Stimulated activated CD4-positive, alpha-beta T cell treated with anti-CD3 and anti-CD28 coated beads, TNF-alpha, amount 100 ng/mL, for 1 hour (primary cell): Measurements from ENCODE around the gene ESYT2.

ENCODE experiments used
- DNase-seq, 3 donors: peaks; one replicate each; pipeline ENCODE4 v3.0.0-alpha.2; 2020; ENCODE audit warnings: low read depth in 3 of 3, low spot score in 1 of 3

Gene ESYT2

DNA sequence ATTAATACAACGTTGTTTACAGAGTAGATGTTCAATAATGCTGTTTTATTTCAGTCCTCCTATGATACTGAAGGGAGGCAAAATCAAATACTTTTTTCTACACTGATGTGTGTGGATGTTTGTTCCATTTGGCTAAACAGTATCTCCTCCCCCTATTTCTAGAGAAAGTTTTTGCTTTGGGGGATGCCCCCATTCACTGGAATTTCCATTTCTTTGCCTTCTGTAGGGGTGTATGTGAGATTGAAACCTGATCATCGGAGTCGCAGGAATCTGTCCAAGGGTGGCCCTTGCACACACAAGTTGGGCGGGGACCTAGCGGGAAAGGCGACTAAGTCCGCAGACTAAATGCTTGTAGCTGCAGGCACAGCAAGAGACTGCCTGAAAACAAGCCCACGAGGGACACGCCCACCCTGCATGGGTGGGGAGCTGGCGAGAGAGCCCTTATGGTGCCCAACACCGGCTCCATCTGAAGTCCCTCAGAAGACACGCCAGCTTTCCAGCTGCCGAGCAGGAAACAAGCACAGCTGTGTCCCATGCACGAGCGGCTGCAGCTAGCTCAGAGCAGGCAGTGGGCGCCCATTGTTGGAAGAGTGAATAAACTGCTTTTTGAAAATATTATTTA is 58.0 kb downstream of the ESYT2 start:
- DNase-seq = no peak

DNA sequence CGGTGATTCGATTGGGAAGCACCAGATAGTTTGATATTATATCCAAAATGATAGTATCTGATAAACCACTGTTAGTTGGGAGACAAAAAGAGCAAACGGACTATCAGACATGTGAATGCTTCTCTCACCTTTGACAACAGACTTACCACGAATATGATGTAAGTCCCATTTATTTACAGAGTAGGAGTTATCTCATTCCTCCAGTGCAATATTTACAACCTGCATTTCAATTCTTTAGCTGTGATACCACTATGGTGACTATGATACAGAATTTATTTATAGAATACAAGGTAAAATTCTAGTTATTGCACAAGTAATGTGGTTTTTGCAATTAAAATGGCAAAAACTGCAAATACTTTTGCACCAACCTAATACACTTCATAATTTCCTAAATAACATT is 61.6 kb downstream of the ESYT2 start:
- DNase-seq = no peak

DNA sequence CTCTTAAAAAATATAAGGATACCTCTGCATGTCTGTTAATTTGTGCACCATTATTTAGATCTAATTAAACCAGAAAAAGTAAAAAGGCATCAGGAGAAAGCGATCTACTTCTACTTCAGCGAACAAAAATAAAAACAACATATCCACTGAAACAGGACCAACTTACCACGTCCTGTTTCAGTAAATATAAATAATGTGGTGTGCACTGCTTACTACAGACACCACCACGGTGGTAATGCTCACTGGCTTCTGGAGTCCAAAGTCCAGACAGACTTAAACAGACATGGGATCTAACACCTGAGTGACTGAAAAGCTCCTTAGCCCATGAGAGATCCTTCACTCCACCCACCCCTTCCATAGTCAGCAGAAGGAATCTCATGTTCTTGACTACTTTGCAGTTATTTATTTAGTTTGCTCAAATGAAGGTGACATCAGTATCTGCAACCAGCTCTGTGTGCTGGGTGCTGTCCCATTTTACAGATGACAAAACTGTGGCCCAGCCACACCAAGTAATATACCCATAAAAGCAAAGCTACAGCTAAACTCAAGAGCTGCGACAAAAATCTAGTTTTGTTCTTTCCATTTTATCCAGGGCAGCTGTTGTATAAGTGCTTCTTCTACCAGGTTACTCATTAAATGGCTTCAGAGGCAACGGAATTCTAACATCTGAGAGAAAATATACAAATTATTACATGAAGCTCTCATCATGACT is 62.6 kb downstream of the ESYT2 start:
- DNase-seq = no peak

DNA sequence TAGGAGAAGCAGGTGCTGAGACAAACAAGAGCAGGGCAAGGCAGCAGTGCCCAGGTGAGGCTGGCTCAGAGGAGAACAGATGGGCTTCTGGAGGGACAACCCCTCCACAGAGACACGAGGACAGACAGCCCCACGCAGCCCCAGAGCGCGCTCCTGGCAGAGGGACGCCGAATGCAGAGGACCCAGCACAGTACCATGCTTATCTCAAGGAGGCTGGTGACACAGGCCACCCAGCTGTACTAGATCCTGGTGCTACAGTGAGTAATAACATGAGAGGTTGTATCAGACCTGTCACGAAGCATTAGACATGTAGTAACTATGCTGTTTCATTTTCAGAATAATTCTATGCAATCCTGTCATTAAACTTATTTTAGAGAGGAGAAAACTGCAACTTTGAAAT is 64.3 kb downstream of the ESYT2 start:
- no peak for DNase-seq

DNA sequence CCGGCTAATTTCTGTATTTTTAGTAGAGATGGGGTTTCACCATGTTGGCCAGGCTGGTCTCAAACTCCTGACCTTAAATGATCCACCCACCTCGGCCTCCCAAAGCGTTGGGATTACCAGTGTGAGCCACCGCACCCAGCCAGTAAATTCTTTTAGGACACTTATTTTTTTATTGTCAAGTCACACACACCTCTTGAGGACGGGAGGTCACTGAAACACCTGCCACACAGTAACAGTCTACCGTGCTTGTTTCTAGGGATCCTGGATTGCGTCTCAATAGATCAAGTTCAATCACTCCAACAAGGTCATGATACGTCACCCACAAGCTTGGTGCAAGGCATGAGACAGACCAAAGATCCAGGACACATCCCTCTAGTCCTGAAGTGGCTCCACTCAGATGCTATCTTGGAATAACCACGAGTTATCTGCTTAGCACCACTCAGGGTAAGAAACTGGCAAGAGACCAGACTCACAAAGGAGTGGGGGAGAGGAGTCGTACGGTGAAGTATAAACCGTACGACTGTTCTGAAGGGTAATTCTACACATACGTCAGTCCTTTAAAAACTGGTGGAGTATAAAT is 65.8 kb downstream of the ESYT2 start:
- no peak for DNase-seq

DNA sequence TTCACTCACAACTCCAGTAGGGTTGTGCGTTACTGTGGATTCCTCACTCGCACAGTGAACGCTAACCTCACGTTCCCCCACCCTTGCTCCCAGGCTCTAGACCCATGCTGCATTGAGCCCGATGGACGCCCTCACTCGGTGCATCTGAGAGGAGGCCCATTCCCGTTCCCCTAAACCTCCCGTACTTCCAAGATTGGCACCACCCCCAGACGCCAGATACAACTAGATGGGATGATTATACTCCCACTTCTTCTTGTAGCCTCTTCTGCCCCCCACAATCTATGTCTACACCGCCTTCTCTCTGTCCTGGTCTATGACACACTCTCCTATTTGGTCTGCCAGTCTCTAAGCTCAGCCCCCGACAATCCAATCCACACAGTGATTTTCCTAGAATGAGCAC is 67.4 kb downstream of the ESYT2 start:
- DNase-seq = no peak

DNA sequence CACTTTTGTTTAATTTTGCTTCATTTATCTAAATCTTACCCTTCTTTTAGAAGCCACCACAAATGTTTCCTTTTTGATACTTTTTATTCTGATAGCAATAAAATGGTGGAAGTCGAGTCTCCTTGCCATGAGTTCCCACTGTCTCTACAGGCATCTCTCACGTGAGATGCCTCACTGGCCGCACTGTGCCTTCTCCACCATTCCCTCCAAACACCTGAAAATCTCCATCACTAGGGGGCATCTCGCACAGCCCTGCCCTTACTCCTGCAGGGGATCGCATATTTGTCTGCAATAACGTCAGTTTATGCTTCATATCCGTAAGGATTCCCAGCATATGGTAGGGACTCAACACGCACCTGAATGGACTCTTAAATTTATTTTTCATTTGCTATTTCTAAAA is 68.4 kb downstream of the ESYT2 start:
- no peak for DNase-seq

DNA sequence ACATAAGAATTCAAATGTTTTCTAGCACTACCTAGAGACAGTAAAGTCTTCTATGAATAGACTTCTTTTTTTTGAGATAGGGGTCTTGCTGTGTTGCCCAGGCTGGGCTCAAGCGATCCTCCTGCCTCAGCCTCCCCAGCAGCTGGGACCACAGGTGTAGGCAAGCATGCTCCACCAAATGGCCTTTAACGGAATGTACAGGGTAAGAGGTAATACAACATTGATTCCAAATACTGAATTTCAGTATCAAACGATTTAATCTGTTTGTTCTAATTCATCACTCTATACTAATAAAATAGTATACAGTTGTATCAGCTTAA is 68.9 kb downstream of the ESYT2 start:
- no peak for DNase-seq

DNA sequence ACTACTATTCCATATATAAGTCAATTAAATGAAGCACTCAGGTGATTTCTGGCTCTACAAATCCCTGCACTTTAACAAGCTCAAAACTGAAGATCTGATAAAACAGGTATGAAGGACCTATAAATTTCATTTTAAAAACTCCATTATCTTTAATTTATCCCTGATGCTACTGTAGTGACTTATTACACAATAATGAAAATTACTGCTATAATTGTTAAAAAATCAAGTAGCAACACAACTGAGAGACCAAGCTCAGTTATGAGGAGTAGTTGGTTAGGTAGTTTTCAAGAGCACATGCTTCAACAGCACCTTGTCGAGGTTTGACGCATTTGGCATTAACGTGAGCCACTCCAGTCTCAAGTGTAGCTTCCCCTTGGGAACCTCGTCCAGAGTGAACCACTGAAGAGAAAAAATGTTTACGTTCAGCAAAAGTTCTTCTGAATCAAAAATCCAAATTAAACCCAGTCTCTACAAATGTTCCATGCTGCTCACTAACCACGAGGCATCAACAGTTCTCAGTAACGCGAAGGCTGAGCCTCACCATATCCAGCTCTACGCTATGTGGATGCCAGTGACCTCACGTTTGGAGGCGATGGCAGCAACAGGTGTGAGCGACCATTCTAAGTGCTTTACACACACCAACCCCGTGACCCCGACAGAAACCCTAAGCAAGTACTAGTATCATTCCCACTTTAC is 69.4 kb downstream of the ESYT2 start:
- DNase-seq = no peak

DNA sequence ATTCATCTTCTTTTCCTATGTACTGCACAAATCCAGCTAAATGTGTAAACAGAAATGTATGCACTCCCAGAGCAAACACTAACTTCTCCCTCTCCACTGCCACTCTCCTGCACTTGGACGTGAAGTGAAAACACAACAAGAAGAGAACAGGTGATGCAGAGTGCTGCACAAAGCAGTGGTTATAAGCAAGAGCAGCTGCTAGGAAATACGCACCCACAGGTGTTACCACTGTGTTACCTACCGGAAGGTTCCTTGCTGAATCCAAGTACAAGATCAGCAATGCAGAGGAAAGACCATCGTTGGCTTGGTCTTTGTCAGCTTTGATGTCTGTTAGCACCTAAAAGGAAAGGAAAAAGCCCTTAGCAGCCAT is 70.1 kb downstream of the ESYT2 start:
- no peak for DNase-seq

DNA sequence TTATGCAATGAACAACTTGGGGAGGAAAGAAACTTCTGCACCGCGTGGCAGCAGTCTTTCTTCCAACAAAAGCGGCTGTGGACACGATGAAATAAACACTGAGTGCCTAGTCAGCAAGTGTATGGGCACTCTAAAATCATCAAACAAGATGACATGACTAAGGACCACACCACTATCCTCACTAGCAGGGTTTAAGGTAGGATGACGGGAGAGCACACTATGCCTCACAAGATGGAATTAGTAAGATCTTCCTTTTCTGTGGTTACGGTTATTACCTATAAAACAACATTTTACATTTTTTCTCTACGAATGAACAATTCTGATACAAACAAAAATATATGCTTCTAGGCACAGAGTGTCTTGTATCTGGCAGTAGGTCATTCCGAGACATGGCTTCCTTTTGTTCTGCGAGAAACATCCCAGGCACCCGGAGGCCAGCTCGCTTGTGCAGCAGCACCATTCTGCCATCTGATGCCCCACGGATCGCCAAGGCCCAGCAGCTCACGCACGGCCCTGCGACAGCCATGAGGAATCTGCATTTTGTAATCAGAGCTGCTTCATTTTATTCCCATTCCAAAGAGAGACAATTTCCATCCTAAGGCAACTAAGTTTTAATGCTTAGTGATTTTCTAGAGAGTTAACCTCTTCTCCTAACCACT is 70.6 kb downstream of the ESYT2 start:
- DNase-seq = no peak

DNA sequence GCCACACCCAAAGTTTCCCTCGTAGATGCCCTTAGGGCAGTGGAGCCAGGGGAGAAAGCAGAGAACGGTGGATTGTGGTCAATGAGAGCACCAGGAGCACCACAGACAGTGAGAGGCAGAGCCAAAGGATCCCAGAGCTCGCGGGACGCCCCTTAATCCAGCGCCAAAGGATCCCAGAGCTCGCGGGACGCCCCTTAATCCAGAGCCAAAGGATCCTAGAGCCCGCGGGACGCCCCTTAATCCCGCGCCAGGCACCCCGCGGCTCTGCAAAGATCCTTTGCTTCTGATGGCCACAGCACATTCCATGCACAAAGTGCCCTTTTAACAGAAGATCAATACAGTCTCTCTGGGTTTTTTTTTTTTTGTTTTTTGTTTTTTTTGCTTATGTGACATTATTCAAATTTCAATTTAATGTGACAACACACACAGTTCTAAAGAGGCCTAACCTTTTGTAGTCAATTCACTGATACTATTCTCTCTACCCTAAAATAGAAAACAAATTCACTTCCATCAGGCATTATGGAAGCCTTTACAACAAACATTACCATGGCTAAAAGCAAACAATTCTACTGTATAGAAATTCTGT is 71.8 kb downstream of the ESYT2 start:
- DNase-seq = no peak

DNA sequence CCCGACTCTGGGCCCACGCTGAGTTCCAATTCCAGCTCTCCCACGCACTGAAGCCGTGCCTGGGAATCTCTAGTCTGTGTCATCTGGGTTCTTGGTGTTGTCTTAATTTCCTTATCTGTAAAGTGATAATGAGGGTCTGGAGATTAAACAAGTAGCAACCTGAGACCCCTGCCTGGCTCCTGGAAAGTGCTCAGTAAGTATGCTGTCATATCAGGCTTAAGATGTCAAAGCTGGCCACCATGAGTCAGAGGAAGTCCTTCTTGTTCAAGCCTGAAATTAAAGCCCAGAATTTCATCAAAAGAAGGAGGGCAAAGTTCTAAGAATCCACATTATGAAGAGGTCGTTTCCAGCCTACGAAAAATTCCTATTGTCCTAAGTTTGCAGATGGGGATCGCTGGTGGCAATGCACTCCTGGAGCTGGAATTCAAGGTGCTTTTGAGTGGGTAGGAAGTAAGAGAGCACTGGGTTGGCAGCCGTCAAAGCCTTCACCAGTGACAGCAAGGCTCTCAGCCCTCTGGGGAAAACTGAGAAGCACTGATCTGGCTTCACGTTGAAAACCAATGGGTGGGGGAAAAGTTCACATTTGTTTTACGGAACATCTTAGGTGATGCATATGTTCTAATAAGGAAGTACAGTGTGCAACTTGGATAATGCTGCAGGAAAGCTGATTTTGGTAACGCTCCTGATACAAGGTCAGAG is 74.4 kb downstream of the ESYT2 start:
- DNase-seq = no peak

DNA sequence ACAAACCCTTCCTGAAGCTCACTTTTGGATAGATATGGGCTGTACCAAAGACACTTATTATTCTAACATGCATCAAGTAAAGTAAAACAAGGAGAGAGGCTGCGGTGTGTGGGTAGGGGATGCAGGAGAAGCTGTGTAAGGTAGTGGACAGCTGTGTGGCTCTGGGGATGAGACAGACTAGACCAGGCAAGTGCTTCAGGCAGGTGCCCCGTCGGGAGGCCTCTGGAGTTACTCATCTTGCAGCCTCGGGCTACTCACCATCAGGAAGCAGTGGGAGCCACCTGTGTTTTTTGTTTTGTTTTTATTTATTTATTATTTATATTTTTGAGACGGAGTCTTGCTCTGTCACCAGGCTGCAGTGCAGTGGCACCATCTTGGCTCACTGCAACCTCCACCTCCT is 75.4 kb downstream of the ESYT2 start:
- DNase-seq = no peak

DNA sequence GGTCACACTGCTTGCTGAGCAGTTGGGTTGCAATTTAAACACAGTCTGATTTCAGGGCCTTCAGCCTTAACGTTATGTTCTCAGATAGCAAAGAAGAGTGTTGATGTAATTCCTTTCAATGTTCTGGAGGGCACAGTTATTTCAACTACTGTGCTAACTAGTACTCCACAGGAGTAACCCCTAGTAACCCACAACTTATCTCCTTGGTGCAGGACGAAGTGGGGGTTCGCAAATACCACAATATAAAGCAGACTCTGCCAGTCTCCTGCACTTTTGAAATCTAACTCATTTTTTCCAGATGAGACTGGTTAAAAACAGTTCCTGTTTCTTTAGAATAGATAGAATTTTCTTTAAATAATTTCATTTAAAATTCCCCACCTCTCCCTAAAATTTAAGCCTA is 77.6 kb downstream of the ESYT2 start:
- no peak for DNase-seq

DNA sequence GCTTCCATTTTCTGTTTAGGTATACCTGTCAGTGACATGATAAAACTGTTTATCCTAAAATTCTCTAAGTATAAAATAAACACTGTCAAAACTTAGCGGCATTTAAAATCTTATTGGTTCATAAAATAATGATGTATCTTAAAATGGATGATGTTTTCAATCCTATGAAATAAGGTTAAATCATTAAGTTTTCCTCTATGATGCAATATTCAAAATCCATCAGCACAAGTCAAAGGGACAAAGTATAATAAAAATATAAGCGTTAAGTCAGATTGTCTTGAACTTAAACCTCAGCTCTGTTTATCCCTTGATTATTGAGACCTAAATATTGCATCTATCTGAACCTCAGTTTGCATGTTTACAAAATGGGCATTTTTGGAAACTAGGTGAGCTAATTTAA is 78.1 kb downstream of the ESYT2 start:
- no peak for DNase-seq

DNA sequence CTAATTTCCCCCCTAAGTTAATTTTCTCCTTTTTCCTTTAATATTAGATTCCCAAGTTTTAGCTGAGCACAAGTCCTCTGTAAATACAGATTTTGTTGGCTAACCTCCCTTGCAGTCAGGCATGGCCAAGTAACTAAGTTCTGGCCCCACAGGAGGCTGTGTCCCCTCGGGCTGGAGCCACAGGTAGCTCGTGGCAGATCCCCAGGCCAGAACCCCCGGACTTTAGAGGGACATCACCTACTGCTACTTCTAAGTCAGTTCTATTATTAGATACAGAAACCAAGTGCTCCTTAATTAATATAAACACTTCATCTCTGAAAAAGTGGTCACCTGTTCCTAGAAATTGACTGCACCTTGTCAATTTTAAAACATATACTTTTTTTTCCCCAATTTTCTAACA is 78.6 kb downstream of the ESYT2 start:
- DNase-seq = no peak

DNA sequence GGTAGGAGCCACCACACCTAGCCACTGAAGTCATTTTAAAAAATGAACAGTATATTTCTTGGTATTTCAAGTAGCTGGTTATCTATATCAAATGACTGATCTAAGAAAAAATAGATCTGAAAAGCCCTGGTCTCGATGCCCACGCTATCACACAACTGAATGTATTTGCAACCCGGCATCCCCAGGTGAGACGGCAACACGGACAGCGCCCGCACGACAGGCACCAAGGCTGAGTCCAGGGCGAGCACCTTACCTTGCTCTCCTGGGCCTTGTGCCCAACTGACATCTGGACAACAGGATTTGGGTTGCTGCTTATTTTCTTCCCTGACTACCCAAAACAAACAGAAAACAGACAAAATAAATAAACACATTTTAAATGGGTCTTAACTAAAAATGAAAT is 79.9 kb downstream of the ESYT2 start:
- no peak for DNase-seq

DNA sequence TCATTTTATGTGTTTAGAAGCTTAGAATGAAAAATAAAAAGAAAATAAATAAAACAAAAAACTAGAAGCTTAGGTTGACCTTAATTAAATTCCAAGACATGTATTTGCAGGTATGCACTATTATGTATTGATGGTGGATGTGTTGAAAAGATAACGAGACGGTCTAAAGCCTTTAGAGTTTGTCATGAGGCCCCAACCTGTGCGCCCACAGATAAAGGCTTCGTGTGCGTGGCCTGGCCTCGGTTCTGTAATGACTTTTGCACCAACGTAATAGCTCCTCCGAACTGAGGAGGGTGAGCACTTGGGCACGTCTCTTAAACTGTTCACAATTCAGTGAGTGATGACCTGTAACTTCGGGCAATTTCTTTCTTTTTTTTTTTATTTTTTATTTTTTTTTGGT is 81.0 kb downstream of the ESYT2 start:
- DNase-seq = no peak

DNA sequence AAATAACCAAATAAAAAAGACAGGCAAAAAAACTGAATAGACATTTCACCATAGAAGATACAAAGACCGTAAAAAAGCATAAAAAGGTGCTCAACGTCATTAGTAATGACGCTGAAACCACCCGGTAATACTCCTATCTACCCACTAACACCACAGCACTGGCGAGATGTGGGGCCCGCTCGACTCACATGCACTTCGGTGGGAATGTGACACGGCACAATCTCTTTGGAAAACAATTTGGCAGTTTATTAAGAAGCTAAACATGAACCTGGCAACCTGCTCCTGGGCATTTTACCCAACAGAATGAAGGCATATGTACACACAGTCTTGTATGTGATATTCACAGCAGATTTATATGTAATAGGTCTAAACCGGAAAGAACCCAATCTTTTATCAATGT is 81.9 kb downstream of the ESYT2 start:
- no peak for DNase-seq

DNA sequence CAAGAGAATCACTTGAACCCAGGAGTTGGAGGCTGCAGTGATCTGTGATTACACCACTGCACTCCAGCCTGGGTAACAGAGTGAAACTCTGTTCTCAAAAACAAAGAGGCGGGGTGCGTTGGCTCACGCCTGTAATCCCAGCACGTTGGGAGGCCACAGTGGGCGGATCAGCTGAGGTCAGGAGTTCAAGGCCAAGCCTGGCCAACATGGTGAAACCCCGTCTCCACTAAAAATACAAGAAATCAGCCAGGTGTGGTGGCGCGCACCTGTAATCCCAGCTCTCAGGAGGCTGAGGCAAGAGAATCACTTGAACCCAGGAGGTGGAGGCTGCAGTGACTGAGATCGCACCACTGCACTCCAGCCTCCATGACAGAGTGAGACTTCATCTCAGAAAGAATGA is 82.4 kb downstream of the ESYT2 start:
- DNase-seq = no peak
